SU-DHL-6 (cell line): ENCODE data around the gene GRIN2A.

Experiments
- H2AFZ ChIP-seq: fragments of 200-600 bp; sonication (generic); 2 replicates; pipeline ENCODE4 v1.6.1; 2014; ENCODE audit warnings: low read depth, mild to moderate bottlenecking, moderate library complexity, mixed read lengths, antibody characterized with exemption, low read length; ENCODE audit not compliant: severe bottlenecking
- H3F3A ChIP-seq: fragments of 200-600 bp; shearing (Covaris generic); 2 replicates; pipeline ENCODE4 v1.6.0; 2016; ENCODE audit warnings: antibody characterized with exemption, mild to moderate bottlenecking; ENCODE audit not compliant: insufficient read depth
- H3K27ac ChIP-seq: fragments of 200-600 bp; sonication (generic); 2 replicates; pipeline ENCODE4 v1.5.1; 2016; ENCODE audit warnings: low read depth, mild to moderate bottlenecking, low read length, moderate library complexity, mixed read lengths
- H3K27me3 ChIP-seq: fragments of 200-600 bp; sonication (generic), shearing (Covaris generic); 2 replicates; pipeline ENCODE4 v1.6.0; 2014; ENCODE audit warnings: mild to moderate bottlenecking, low read length
- H3K36me3 ChIP-seq: fragments of 200-600 bp; sonication (generic); 2 replicates; pipeline ENCODE4 v1.6.1; 2014; ENCODE audit warnings: mild to moderate bottlenecking, low read length, mixed read lengths
- H3K4me2 ChIP-seq: fragments of 300-600, 200-600 bp; shearing (Covaris generic), sonication (generic); 2 replicates; pipeline ENCODE4 v1.6.0; 2014; ENCODE audit warnings: low read length, low read depth, mild to moderate bottlenecking; ENCODE audit not compliant: poor library complexity, severe bottlenecking
- H3K4me3 ChIP-seq: fragments of 200-600 bp; sonication (generic); 2 replicates; pipeline ENCODE4 v1.5.1; 2014; ENCODE audit warnings: antibody characterized with exemption, low read length, mild to moderate bottlenecking, mixed read lengths; ENCODE audit not compliant: insufficient read depth, poor library complexity, severe bottlenecking
- H3K79me2 ChIP-seq: fragments of 200-600 bp; sonication (generic); 2 replicates; pipeline ENCODE4 v1.6.1; 2014; ENCODE audit warnings: mild to moderate bottlenecking, low read length, moderate library complexity; ENCODE audit not compliant: insufficient read depth
- H3K9ac ChIP-seq: fragments of 200-600 bp; sonication (generic); 2 replicates; pipeline ENCODE4 v1.7.0; 2014; ENCODE audit warnings: mild to moderate bottlenecking, low read length
- H3K9me2 ChIP-seq: fragments of 200-600 bp; sonication (generic); replicated peaks from 2 replicates; pipeline ENCODE4 v1.6.1; 2014; ENCODE audit warnings: low read length; ENCODE audit not compliant: insufficient read depth
- H3K9me3 ChIP-seq: fragments of 200-600 bp; sonication (generic); 2 replicates; pipeline ENCODE4 v1.6.1; 2014; ENCODE audit warnings: low read length, mixed read lengths; ENCODE audit not compliant: insufficient read depth
- H4K20me1 ChIP-seq: fragments of 200-600 bp; sonication (generic); 2 replicates; pipeline ENCODE4 v1.6.1; 2014; ENCODE audit warnings: low read depth, mild to moderate bottlenecking, antibody characterized with exemption, low read length, moderate library complexity, mixed read lengths
- EZH2phosphoT487 ChIP-seq: fragments of 200-600 bp; sonication (generic), shearing (Covaris generic); conservative IDR thresholded peaks from 2 replicates; pipeline ENCODE4 v1.6.1; 2018; ENCODE audit warnings: mild to moderate bottlenecking, antibody characterized with exemption, low read length, moderate library complexity, mixed read lengths
- TF ChIP-seq, protein P1 (sequence below): fragments of 200-600 bp; sonication (generic); IDR thresholded peaks from one replicate; pipeline ENCODE4 v1.5.1; 2017; ENCODE audit warnings: antibody characterized with exemption, mild to moderate bottlenecking, low read length, moderate library complexity; ENCODE audit not compliant: insufficient read depth, poor library complexity, severe bottlenecking

The GRIN2A gene

DNA sequence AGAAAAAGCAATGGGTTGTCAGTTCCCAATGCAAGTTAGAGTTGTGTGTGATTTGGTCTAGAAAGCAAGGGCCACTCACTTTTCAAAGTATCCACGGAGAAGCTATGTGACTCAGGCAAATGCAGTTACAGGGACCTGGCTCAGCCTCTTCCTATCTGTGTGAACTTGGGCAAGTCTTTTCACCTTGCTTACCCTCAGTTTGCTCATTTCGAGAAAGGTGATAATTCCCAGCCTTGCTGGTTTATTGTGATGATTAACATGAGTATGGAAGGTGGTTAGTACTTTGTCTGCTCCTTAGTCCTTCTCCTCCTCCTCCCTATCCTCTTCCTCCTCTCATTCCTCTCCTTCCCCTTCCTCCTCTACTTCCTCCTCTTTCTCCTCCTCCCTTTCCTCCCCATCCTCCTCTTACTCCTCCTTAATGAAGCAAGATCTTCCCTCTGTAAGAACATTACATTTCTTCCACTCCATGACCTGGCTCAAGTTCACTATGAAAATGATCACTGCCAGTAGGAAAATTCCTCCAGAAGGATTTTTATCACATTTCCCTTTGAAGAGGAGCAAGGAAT is 204.0 kb downstream of the GRIN2A start:
- H2AFZ ChIP-seq = no peak overlapping the region

GRCh38 chr16:9977333-9977897 is 204.8 kb downstream of the GRIN2A start:
- H3K9ac ChIP-seq = no peak overlapping the region
- no peaks in the 10 kb centered on the region for H3K36me3 ChIP-seq
- H3F3A ChIP-seq = no peaks in the 10 kb centered on the region
- no peaks in the 10 kb centered on the region for H3K79me2 ChIP-seq
- TF ChIP-seq, protein P1, sequence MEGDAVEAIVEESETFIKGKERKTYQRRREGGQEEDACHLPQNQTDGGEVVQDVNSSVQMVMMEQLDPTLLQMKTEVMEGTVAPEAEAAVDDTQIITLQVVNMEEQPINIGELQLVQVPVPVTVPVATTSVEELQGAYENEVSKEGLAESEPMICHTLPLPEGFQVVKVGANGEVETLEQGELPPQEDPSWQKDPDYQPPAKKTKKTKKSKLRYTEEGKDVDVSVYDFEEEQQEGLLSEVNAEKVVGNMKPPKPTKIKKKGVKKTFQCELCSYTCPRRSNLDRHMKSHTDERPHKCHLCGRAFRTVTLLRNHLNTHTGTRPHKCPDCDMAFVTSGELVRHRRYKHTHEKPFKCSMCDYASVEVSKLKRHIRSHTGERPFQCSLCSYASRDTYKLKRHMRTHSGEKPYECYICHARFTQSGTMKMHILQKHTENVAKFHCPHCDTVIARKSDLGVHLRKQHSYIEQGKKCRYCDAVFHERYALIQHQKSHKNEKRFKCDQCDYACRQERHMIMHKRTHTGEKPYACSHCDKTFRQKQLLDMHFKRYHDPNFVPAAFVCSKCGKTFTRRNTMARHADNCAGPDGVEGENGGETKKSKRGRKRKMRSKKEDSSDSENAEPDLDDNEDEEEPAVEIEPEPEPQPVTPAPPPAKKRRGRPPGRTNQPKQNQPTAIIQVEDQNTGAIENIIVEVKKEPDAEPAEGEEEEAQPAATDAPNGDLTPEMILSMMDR = no peak
- TF ChIP-seq EZH2phosphoT487 = no peak
- no peak overlapping the region for H3K4me2 ChIP-seq
- H2AFZ ChIP-seq = no peak overlapping the region
- no peak overlapping the region for H3K27ac ChIP-seq
- H4K20me1 ChIP-seq = no peaks in the 10 kb centered on the region
- H3K9me2 ChIP-seq = no peaks in the 10 kb centered on the region
- H3K27me3 ChIP-seq = no peaks in the 10 kb centered on the region
- no peak overlapping the region for H3K4me3 ChIP-seq
- H3K9me3 ChIP-seq = no peaks in the 10 kb centered on the region

More for the DNA sequence above, 204.0 kb downstream of the GRIN2A start:
- H3K9ac ChIP-seq = no peak overlapping the region
- no peaks in the 10 kb centered on the region for H3F3A ChIP-seq
- no peaks in the 10 kb centered on the region for H3K36me3 ChIP-seq
- TF ChIP-seq, protein P1 = no peak
- TF ChIP-seq EZH2phosphoT487 = no peak
- H4K20me1 ChIP-seq = no peaks in the 10 kb centered on the region
- H3K4me2 ChIP-seq = no peak overlapping the region
- no peaks in the 10 kb centered on the region for H3K27me3 ChIP-seq
- H3K4me3 ChIP-seq = no peak overlapping the region
- H3K9me2 ChIP-seq = no peaks in the 10 kb centered on the region
- H3K27ac ChIP-seq = no peak overlapping the region
- no peaks in the 10 kb centered on the region for H3K79me2 ChIP-seq
- no peaks in the 10 kb centered on the region for H3K9me3 ChIP-seq

DNA sequence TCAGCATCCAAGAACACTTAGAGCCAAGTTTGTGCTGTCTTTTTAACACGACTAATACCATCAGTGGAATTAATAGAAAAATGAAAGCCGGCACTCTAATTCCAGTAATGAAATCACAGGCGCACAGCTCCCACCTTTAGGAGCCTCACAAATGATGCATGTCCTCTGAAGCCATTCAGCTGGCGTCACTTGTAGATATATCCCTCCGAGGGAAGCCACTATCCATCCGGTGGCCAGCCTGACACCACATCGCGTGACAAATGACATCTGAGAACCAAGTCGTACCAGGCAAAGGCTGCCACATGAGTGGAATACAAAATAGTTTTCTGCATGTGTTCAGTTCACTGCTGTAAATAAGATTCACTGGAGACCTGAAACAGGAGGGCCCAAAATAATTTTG is 205.6 kb downstream of the GRIN2A start:
- no peak overlapping the region for H2AFZ ChIP-seq
- H3F3A ChIP-seq = no peaks in the 10 kb centered on the region
- no peak overlapping the region for H3K4me3 ChIP-seq
- H4K20me1 ChIP-seq = no peaks in the 10 kb centered on the region
- TF ChIP-seq, protein P1 = no peak
- TF ChIP-seq EZH2phosphoT487 = no peak
- H3K9ac ChIP-seq = no peak overlapping the region
- no peaks in the 10 kb centered on the region for H3K9me3 ChIP-seq
- no peak overlapping the region for H3K27ac ChIP-seq
- H3K79me2 ChIP-seq = no peaks in the 10 kb centered on the region
- H3K4me2 ChIP-seq = no peak overlapping the region
- no peaks in the 10 kb centered on the region for H3K9me2 ChIP-seq
- no peaks in the 10 kb centered on the region for H3K27me3 ChIP-seq
- no peaks in the 10 kb centered on the region for H3K36me3 ChIP-seq
